ENCODE results near the gene TLX1. TPM values are rescaled to one million over a fixed set of nuclear protein-coding genes. Genes with fewer than 3 reads are reported as not detected.
"Not testable (repeated sequence)": the region's sequence is repeated elsewhere in the genome, so short reads cannot be mapped to it uniquely, and the experiment has no call there.

TLX1 gene
- total RNA-seq, 1 donor from 2014 or later: not detected

DNA sequence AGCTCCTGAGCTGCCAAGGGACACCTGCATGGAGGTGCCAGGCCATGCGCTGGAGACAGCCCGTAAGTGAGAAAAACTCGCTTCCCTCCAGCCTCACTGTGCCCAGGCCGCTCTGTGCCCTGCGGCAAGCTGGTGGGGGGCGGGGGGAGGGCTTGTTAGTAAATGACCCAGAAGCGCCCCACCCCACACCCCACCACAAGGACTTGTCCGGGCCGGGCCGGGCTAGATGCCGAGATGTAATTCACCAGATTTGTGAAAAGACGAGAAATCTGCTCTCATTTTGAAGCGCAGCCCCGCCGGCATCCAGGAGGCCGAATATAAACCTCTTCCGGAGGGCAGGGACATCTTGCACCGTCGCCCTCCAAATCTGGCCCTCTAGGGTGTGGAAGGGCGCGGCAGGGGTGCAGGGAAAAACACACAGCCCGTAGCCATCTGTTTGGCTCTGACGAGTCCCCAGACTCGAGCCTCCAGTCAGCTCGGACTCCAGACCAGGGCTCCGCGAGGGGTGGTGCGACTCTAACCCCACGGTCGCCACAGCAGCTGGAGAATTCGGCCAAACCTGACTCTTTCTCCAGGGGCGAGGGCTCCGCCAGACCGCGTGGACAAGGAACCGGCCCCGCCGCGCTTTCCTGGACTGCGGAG lies 14.8 kb downstream of the TLX1 start:
- intact Hi-C loops (cut with micrococcal nuclease): loop anchor here (10.0 kb wide), 1 partner anchor 491 kb away; no protein-coding TSS in a partner anchor

DNA sequence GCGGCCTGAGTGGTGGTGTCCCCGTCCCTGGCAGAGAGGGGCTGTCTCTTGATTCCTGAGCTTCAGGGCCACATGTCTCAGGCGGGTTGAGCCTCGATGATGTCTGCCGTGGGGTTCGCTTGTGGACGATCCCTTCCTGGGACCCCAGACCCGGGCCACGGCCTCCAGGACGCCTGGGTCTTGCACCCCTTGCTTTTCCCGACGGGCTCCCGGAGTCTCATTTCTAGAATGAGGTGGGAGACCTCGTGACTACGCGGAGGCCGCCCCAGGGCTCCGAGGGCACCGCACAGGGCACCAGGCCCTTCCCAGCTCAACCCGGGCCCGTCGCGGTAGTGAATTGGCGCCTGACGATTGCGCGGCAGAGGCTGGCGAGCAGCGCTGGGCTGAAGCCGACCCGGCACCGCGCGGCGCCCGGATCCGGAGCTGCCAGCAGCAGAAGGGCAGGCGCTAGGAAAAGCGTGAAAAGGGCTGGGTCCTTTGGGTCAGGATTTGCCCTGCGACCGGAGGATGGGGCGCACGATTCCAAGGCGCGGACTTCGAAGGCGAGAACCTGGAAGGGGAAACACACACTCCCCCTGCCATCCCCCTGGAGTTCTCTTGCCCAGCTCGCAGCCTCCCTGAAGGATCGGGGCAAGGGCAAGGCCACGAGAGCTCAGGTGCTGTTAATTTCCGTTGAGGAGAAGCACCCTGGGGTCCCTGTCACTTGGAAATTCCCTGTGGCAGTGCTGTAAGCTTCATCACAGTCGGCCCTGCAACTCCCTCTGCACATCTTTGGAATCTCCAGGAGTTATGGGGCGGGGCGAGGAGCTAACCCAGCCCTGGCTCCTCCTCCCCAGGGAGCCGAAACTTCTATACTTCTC lies 15.5 kb downstream of the TLX1 start:
- intact Hi-C loops (cut with micrococcal nuclease): loop anchor here (10.0 kb wide), 1 partner anchor 492 kb away; no protein-coding TSS in a partner anchor

GRCh38 chr10:101151395-101151794 lies 20.3 kb downstream of the TLX1 start:
- intact Hi-C loops (cut with micrococcal nuclease): no loop called here

DNA sequence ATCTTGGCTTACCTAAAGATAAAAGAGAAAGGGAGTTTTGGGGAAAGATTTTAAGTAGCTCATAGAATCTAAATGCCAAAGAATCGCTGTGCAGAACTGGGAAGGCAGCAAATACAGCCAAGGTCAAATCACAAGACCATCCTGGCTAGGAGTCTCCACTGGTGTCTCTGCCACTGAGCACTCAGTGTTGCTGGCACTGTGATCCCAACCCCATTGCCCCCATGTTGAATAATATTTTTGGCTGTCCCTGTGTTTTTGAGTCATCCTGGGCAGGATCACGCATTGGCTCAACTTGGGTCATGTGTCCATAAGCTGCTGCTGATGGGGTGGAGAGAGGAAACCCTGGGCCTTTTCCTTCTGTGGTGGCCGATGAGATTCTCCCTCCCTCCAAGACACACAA lies 21.2 kb downstream of the TLX1 start:
- intact Hi-C loops (cut with micrococcal nuclease): no loop called here

DNA sequence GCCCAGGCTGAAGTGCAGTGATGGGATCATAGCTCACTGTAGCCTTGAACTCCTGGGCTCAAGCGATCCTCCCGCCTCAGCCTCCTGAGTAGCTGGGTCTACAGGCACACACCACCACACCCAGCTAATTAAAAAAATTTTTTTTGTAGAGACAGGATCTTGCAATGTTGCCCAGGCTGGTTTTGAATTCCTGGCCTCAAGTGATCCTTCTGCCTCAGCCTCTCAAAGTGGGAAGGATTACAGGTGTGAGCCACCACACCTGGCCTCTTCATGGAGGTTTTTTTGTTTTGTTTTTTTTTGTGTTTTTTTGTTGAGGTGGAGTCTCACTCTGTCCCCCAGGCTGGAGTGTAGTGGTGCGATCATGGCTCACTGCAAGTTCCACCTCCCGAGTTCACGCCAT lies 23.4 kb downstream of the TLX1 start:
- intact Hi-C loops (cut with micrococcal nuclease): not testable (repeated sequence)

- intact Hi-C loops (cut with micrococcal nuclease): no loop called here
Observed at GRCh38 chr10:101155896-101156295, 24.8 kb downstream of the TLX1 start.

DNA sequence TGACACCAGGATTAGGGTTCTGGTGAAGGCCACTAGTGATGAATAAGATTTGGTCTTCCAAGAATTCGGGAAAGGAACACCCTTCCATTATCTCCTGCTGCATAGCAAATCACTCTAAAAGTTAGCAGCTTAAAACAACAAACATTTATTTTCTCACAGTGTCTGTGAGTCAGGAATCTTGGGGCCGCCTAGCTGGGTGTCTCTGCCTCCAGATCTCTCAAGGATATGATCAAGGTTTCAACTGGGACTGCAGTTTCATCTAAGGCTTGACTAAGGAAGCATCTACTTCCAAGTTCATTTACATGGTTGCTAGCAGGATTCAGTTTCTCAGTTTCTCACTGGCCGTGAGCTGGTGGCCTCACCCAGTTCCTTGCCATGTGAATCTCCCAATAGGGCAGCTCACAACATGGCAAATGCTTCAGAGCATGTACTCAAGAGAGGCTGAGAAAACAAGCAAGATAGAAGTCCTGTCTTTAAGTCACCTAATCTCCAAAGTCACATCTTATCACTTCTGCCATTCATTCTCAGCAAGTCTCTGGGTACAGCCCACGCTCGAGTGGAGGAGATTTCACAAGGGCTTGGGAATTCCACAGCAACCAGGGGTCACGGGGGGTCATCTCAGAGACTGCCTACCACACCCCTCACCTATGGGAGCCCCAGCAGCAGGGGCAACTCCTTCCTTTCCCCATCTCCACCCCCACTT lies 26.8 kb downstream of the TLX1 start:
- intact Hi-C loops (cut with micrococcal nuclease): no loop called here

DNA sequence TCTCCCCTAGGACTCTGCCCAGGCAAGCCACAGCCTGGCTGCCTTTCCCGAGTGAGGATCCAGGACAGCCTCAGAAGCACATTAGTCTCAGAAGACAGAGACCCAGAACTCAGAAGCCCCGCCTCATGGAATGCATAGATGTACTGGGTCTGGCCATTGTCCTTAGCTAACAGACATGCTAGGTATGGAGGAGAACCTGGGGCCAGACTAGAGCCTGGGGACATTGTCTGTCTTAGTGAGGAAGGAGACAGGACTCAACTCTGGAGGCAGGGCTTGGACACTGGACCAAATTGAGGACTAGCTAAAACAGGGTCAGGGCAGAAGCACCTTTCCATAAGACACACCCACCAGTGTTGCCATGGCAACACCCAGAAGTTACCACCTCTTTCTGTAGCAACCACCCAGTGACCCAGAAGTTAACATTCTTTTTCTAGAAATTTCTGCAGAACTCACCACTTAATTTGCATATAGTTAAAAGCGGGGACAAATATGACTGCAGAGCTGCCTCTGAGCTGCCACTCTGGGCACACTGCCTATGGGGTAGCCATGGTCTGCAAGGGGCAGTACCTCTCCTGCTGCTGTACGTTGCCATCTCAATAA lies 27.5 kb downstream of the TLX1 start:
- intact Hi-C loops (cut with micrococcal nuclease): no loop called here

- intact Hi-C loops (cut with micrococcal nuclease): loop anchor here (1.0 to 5.0 kb wide), 5 partner anchors 52 to 619 kb away; no protein-coding TSS in a partner anchor
Observed at GRCh38 chr10:101161494-101162299, 30.6 kb downstream of the TLX1 start.

GRCh38 chr10:101162677-101163076 lies 31.6 kb downstream of the TLX1 start:
- intact Hi-C loops (cut with micrococcal nuclease): loop anchor here (5.0 kb wide), 1 partner anchor 280 kb away; no protein-coding TSS in a partner anchor

- intact Hi-C loops (cut with micrococcal nuclease): loop anchor here (5.0 kb wide), 1 partner anchor 278 kb away; no protein-coding TSS in a partner anchor
Observed at GRCh38 chr10:101164020-101164419, 32.9 kb downstream of the TLX1 start.

DNA sequence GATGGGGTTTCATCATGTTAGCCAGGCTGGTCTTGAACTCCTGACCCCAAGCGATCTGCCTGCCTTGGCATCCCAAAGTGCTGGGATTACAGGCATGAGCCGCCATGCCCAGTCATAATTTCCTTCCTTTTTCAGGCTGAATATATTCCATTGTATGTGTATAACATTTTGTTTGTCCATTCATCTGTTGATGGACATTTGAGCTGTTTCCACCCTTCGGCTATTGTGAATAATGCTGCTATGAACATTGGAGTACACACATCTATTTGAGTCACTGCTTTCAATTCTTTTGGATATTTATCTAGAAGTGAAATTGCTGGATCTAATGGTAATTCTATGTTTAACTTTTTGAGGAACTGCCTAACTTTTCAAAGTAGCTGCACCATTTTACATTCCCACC lies 34.6 kb downstream of the TLX1 start:
- intact Hi-C loops (cut with micrococcal nuclease): no loop called here

GRCh38 chr10:101166430-101166829 lies 35.3 kb downstream of the TLX1 start:
- intact Hi-C loops (cut with micrococcal nuclease): no loop called here

DNA sequence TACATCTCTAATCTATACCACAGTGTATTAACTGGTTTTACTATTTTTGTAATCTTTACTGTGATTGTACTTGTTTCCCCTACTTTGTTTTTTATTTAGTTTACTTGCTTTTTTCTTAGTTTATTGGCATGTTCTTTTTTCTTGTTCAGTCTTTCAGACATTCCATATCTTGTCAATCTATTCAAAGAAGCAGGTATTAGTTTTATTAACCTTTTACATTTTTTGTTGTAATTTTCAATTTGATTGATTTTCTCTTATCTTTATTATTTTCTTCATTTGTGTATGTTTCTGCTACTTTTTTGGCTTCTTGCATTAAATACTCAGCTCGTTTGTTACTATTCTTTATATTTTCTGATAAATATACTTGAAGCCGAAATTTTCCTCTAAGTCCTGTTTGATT lies 41.6 kb downstream of the TLX1 start:
- intact Hi-C loops (cut with micrococcal nuclease): no loop called here

- intact Hi-C loops (cut with micrococcal nuclease): no loop called here
Observed at GRCh38 chr10:101174319-101174718, 43.2 kb downstream of the TLX1 start.

- intact Hi-C loops (cut with micrococcal nuclease): no loop called here
Observed at GRCh38 chr10:101176577-101176976, 45.5 kb downstream of the TLX1 start.

DNA sequence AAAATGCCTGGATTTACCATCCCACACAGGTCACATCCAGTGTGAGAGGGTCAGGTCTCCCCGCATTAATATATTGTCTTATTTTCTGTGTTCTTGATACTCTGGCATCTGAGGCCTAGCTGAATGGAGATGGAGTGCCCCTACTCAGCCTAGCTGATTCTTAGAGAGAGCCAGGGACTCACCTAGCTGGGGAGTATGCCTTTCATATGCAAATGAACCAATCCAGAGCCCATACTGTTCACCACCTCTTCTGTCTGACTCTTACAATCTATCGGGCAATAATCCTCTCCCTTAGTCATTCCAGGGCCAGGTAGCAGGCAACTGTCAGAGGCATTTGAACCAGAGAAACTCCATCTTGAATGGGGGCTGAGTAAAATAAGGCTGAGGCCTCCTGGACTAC lies 51.8 kb downstream of the TLX1 start:
- intact Hi-C loops (cut with micrococcal nuclease): no loop called here

- intact Hi-C loops (cut with micrococcal nuclease): no loop called here
Observed at GRCh38 chr10:101183458-101184183, 52.5 kb downstream of the TLX1 start.
